SK-N-SH treated with all-trans-retinoic acid at 6 μM for 48 hours (cell line): Measurements from ENCODE around the gene EML1.

Experiments used
- ATAC-seq: fragments of 200-7000 bp; cut with Tn5 transposase; 3 replicates; pipeline ENCODE4 v1.9.1; 2020; ENCODE audit warnings: mild to moderate bottlenecking, moderate library complexity
- ARNTL ChIP-seq: fragments of 450-650 bp; formaldehyde crosslinking; IDR thresholded peaks from 2 replicates; pipeline ENCODE4 v1.5.0; 2020; ENCODE audit warnings: low read depth, mild to moderate bottlenecking, moderate library complexity, borderline replicate concordance
- BACH2 ChIP-seq: fragments of 250-450 bp; sonication (Bioruptor Pico); IDR thresholded peaks from 2 replicates; pipeline ENCODE4 v1.9.0; 2021; ENCODE audit warnings: mild to moderate bottlenecking, borderline replicate concordance
- CSDC2 ChIP-seq: fragments of 250-450 bp; sonication (Bioruptor Pico); IDR thresholded peaks from 2 replicates; pipeline ENCODE4 v1.5.0; 2020; ENCODE audit warnings: mild to moderate bottlenecking, moderate library complexity
- GLIS3 ChIP-seq: fragments of 250-450 bp; sonication (Bioruptor Pico); IDR thresholded peaks from 2 replicates; pipeline ENCODE4 v1.5.0; 2020; ENCODE audit warnings: mild to moderate bottlenecking, moderate library complexity
- OSR1 ChIP-seq: fragments of 250-450 bp; sonication (Bioruptor Pico); IDR thresholded peaks from 2 replicates; pipeline ENCODE4 v1.8.0; 2022; ENCODE audit warnings: moderate library complexity, mild to moderate bottlenecking, inconsistent platforms
- PPARA ChIP-seq: fragments of 250-450 bp; sonication (Bioruptor Pico); IDR thresholded peaks from 2 replicates; pipeline ENCODE4 v1.5.0; 2020; ENCODE audit warnings: mild to moderate bottlenecking, borderline replicate concordance
- RARB ChIP-seq: fragments of 250-450 bp; sonication (Bioruptor Pico); IDR thresholded peaks from 2 replicates; pipeline ENCODE4 v1.8.0; 2021; ENCODE audit warnings: mild to moderate bottlenecking, moderate library complexity
- SNAI2 ChIP-seq: fragments of 250-450 bp; sonication (Bioruptor Pico); IDR thresholded peaks from 2 replicates; pipeline ENCODE4 v1.5.0; 2020; ENCODE audit warnings: mild to moderate bottlenecking, moderate library complexity
- TCF4 ChIP-seq: fragments of 250-450 bp; sonication (Bioruptor Pico); IDR thresholded peaks from 2 replicates; pipeline ENCODE4 v1.8.0; 2021; ENCODE audit warnings: mild to moderate bottlenecking, moderate library complexity, borderline replicate concordance
- TOX ChIP-seq: fragments of 250-450 bp; sonication (Bioruptor Pico); IDR thresholded peaks from 2 replicates; pipeline ENCODE4 v1.8.0; 2021; ENCODE audit warnings: mild to moderate bottlenecking, moderate library complexity, borderline replicate concordance
- ZC3H10 ChIP-seq: fragments of 250-450 bp; sonication (Bioruptor Pico); IDR thresholded peaks from 2 replicates; pipeline ENCODE4 v1.5.1; 2021; ENCODE audit warnings: mild to moderate bottlenecking, moderate library complexity
- ZFP3 ChIP-seq: fragments of 250-450 bp; sonication (Bioruptor Pico); IDR thresholded peaks from 2 replicates; pipeline ENCODE4 v1.5.0; 2020; ENCODE audit warnings: mild to moderate bottlenecking, moderate library complexity
- ZFP30 ChIP-seq: fragments of 450-650 bp; formaldehyde crosslinking; IDR thresholded peaks from 2 replicates; pipeline ENCODE4 v1.5.0; 2022; ENCODE audit warnings: mild to moderate bottlenecking, moderate library complexity
- ZNF565 ChIP-seq: fragments of 450-650 bp; formaldehyde crosslinking; conservative IDR thresholded peaks from 2 replicates; pipeline ENCODE4 v1.5.0; 2020; ENCODE audit warnings: low read depth, mild to moderate bottlenecking, moderate library complexity
- ZNF70 ChIP-seq: fragments of 450-650 bp; formaldehyde crosslinking; IDR thresholded peaks from 2 replicates; pipeline ENCODE4 v1.5.0; 2020; ENCODE audit warnings: mild to moderate bottlenecking, moderate library complexity
- ZNF8 ChIP-seq: fragments of 450-650 bp; formaldehyde crosslinking; IDR thresholded peaks from 2 replicates; pipeline ENCODE4 v1.5.0; 2020; ENCODE audit warnings: mild to moderate bottlenecking, moderate library complexity
- TF ChIP-seq, protein P1 (sequence below): fragments of 250-450 bp; sonication (Bioruptor Pico); IDR thresholded peaks from 2 replicates; pipeline ENCODE4 v1.5.1; 2020; ENCODE audit warnings: low read depth, mild to moderate bottlenecking, moderate library complexity
- TF ChIP-seq, protein P2 (sequence below): fragments of 250-450 bp; sonication (Bioruptor Pico); IDR thresholded peaks from 2 replicates; pipeline ENCODE4 v1.5.0; 2020; ENCODE audit warnings: mild to moderate bottlenecking, moderate library complexity
- TF ChIP-seq, protein P3 (sequence below): fragments of 250-450 bp; sonication (Bioruptor Pico); IDR thresholded peaks from 2 replicates; pipeline ENCODE4 v1.5.1; 2021; ENCODE audit warnings: mild to moderate bottlenecking, moderate library complexity
- TF ChIP-seq, protein P4 (sequence below): fragments of 250-450 bp; sonication (Bioruptor Pico); IDR thresholded peaks from 2 replicates; pipeline ENCODE4 v1.8.0; 2020; ENCODE audit warnings: mild to moderate bottlenecking, moderate library complexity, borderline replicate concordance

Gene EML1

DNA sequence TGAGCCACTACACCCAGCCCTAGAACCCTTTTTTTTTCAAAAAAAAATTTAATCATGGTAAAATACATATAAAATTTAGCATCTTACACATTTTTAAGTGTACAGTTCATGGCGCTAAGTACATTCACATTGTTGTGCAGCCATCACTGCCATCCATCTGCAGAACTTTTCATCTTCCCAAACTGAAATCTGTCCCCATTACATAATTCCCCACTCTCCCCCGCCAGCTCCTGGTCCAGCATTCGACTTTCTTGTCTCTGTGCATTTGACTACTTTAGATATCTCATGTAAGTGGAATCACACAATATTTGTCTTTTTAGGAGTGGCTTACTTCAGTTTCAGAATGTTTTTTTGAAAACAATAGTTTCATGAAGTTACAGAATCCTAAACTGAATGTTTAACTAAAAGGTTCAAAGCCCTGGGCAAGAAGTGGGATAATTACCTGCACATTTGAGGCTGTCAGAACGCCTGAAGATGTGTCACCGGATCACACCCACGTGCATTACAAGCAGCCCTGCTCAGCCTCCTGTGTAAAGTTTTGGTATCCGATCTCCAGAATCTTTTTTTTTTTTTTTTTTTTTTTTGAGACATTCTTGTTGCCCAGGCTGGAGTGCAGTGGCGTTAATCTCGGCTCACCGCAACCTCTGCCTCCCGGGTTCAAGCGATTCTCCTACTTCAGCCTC lies 12.7 kb downstream of the EML1 start:
- ATAC-seq, result no peak
- TF ChIP-seq ZFP30 (no peak), ARNTL (no peak), OSR1 (CRISPR knock-in tag) (no peak), ZNF70 (CRISPR knock-in tag) (no peak), TOX (no peak), ZFP3 (CRISPR knock-in tag) (no peak), ZC3H10 (CRISPR knock-in tag) (no peak), CSDC2 (no peak)
- TF ChIP-seq, protein P1, sequence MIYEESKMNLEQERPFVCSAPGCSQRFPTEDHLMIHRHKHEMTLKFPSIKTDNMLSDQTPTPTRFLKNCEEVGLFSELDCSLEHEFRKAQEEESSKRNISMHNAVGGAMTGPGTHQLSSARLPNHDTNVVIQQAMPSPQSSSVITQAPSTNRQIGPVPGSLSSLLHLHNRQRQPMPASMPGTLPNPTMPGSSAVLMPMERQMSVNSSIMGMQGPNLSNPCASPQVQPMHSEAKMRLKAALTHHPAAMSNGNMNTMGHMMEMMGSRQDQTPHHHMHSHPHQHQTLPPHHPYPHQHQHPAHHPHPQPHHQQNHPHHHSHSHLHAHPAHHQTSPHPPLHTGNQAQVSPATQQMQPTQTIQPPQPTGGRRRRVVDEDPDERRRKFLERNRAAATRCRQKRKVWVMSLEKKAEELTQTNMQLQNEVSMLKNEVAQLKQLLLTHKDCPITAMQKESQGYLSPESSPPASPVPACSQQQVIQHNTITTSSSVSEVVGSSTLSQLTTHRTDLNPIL (CRISPR knock-in tag), result no peak
- TF ChIP-seq, protein P2, sequence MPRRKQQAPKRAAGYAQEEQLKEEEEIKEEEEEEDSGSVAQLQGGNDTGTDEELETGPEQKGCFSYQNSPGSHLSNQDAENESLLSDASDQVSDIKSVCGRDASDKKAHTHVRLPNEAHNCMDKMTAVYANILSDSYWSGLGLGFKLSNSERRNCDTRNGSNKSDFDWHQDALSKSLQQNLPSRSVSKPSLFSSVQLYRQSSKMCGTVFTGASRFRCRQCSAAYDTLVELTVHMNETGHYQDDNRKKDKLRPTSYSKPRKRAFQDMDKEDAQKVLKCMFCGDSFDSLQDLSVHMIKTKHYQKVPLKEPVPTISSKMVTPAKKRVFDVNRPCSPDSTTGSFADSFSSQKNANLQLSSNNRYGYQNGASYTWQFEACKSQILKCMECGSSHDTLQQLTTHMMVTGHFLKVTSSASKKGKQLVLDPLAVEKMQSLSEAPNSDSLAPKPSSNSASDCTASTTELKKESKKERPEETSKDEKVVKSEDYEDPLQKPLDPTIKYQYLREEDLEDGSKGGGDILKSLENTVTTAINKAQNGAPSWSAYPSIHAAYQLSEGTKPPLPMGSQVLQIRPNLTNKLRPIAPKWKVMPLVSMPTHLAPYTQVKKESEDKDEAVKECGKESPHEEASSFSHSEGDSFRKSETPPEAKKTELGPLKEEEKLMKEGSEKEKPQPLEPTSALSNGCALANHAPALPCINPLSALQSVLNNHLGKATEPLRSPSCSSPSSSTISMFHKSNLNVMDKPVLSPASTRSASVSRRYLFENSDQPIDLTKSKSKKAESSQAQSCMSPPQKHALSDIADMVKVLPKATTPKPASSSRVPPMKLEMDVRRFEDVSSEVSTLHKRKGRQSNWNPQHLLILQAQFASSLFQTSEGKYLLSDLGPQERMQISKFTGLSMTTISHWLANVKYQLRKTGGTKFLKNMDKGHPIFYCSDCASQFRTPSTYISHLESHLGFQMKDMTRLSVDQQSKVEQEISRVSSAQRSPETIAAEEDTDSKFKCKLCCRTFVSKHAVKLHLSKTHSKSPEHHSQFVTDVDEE (CRISPR knock-in tag), result no peak
- TF ChIP-seq, protein P3, sequence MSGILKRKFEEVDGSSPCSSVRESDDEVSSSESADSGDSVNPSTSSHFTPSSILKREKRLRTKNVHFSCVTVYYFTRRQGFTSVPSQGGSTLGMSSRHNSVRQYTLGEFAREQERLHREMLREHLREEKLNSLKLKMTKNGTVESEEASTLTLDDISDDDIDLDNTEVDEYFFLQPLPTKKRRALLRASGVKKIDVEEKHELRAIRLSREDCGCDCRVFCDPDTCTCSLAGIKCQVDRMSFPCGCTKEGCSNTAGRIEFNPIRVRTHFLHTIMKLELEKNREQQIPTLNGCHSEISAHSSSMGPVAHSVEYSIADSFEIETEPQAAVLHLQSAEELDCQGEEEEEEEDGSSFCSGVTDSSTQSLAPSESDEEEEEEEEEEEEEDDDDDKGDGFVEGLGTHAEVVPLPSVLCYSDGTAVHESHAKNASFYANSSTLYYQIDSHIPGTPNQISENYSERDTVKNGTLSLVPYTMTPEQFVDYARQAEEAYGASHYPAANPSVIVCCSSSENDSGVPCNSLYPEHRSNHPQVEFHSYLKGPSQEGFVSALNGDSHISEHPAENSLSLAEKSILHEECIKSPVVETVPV (CRISPR knock-in tag), result no peak

DNA sequence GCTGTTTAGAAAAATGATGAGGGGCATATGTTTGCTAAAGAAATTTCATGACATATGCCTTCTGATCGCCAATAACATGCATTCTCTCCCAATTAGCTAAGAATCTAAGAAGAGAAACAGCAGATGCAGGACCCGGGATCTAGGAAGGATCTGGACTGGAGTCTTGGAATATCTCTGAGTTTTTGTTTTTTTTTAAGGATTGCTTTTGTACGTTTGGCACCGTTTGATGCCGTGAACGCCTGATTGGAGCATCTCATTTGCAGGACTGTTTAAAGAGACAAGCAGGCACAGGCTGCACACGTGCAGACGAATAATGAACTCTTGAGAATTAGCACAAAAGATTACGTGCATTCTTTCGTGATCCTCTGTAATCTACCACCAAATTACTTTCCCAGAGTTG lies 13.6 kb downstream of the EML1 start:
- TF ChIP-seq CSDC2, result no peak
- TF ChIP-seq, protein P1 (CRISPR knock-in tag), result no peak
- no peak for TF ChIP-seq TOX
- TF ChIP-seq PPARA (CRISPR knock-in tag), result no peak
- TF ChIP-seq GLIS3 (CRISPR knock-in tag), result no peak
- TF ChIP-seq ARNTL, result no peak
- no peak for TF ChIP-seq ZNF565 (CRISPR knock-in tag)
- TF ChIP-seq ZFP3 (CRISPR knock-in tag), result no peak
- TF ChIP-seq RARB (CRISPR knock-in tag), result no peak
- no peak for TF ChIP-seq ZNF8 (CRISPR knock-in tag)
- no peak for TF ChIP-seq ZFP30
- TF ChIP-seq, protein P4, sequence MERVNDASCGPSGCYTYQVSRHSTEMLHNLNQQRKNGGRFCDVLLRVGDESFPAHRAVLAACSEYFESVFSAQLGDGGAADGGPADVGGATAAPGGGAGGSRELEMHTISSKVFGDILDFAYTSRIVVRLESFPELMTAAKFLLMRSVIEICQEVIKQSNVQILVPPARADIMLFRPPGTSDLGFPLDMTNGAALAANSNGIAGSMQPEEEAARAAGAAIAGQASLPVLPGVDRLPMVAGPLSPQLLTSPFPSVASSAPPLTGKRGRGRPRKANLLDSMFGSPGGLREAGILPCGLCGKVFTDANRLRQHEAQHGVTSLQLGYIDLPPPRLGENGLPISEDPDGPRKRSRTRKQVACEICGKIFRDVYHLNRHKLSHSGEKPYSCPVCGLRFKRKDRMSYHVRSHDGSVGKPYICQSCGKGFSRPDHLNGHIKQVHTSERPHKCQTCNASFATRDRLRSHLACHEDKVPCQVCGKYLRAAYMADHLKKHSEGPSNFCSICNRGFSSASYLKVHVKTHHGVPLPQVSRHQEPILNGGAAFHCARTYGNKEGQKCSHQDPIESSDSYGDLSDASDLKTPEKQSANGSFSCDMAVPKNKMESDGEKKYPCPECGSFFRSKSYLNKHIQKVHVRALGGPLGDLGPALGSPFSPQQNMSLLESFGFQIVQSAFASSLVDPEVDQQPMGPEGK, result no peak
- TF ChIP-seq TCF4, result no peak
- no peak for TF ChIP-seq ZNF70 (CRISPR knock-in tag)
- TF ChIP-seq BACH2, result no peak
- TF ChIP-seq, protein P3 (CRISPR knock-in tag), result no peak
- TF ChIP-seq SNAI2 (CRISPR knock-in tag), result no peak
- TF ChIP-seq OSR1 (CRISPR knock-in tag), result no peak
- ATAC-seq, result no peak
